Posterior cingulate gyrus (tissue), 11 donors: ENCODE measurements around the gene NINJ2.

Experiments
- DNase-seq, 10 donors: peaks; one replicate each; pipeline versions ENCODE4 v3.0.0 to v3.0.0-alpha.2; 2020 to 2021; ENCODE audit warnings: mixed read lengths in 3 of 10
- intact Hi-C: fragments of 100-400 bp; cut with DNase I; formaldehyde crosslinking; loops from one replicate; pipeline ENCODE4 v1.15.1; 2023

The NINJ2 gene

DNA sequence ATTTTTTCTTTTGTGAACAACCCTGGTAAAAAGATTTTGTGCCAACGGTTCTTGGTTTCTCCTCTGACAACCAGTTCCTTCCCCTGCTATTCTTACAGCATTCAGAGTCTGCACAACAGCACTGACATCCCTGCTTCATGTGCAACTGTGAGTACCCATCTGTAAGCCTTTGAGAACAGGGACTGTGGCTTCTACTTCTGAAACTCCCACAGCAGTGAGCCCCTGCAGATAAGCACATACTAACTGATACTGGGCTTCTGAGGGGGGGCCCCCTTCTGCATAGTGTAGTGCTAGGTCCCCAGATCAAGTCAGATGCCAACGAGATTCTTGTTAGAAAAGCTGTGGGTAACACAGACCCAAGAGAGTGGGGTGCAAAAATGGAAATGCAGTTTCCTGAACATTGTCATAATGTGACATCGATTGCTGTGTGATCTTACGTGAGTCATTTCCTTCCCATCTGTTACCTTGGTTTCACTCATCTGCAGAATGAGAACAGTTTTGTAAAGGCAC is 11.1 kb upstream of the NINJ2 start:
- intact Hi-C loops: no loop called here
- no peak for DNase-seq

DNA sequence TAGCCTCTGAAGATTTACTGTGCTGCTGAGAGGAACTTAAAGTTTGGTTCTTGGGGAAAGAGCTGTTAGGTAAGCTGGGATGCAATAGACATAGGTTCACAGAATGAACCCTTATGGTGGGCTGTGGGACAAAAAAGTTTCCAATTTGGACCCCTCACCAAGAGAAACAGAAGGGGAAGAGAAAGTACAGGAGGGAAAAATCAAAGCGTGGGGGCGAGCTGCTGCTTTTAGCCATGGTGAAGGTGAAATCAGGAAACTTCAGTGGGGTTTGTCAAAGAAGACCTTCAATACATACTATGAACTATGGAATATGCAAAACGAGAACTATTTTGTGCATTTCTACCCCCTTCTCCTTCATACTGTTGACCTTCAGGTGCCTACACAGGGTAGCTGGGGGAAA is 10.6 kb upstream of the NINJ2 start:
- intact Hi-C loops: no loop called here

DNA sequence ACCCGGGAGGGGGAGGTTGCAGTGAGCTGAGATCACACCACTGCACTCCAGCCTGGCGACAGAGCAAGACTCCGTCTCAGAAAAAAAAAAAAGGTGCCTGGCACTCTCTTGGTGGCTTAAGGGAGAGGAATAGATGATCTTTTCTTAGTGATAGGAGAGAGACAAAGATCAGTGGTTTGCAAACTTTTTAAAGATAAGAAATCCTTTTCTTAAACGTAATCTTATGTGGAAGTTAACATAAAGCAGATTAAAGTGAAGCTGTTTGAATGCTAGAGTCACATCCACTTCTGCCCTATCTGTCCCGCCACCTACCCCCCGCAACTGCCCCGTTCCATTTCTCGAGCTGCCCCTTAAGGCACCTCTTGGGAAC is 6.3 kb upstream of the NINJ2 start:
- no peak for DNase-seq
- intact Hi-C loops: no loop called here

More for the DNA sequence above, 10.6 kb upstream of the NINJ2 start:
- DNase-seq: no peak

DNA sequence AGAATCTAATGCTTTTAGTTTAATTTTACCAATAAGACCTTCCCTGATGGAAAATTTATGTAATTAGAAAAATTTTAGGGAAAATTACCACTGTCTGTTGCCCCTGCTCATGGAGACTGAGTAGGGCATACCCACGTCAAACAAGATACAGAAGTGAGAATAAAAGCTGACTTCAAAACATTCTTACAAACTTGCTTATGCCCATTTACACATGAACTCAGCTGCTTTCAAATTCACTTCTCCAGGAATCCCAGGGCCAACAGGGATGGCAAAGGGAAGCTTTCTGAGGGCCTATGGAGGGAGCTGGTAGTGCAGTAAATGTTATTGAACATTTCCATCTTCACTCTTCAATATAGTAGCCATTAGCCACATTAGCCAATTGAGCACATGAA is 4.8 kb upstream of the NINJ2 start:
- DNase-seq: no peak
- intact Hi-C loops: no loop called here

DNA sequence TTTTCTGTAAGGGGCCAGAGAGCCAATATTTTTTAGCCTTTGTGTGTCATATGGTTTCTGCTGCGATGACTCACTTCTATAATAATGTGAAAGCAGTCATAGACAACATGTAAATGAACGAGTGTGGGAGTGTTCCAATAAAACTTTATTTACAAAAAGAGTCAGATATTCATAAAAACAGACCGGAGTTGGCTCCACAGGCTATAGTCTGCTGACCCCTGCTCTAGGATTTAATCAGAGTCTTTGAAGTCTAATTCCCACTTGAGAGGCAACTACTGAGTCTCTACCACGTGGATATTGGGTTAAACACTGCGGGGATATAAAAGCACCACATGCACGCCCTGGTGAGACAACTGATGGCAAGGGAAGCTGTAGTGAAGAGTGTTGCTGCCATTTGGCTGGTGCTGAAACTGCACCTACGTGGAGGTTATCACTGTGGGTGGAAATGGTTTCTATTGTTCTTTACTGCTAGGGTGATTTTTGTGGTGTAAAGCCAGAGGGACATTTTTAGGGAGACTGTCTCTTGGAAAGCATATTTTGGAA is 3.6 kb upstream of the NINJ2 start:
- no peak for DNase-seq
- intact Hi-C loops: no loop called here

DNA sequence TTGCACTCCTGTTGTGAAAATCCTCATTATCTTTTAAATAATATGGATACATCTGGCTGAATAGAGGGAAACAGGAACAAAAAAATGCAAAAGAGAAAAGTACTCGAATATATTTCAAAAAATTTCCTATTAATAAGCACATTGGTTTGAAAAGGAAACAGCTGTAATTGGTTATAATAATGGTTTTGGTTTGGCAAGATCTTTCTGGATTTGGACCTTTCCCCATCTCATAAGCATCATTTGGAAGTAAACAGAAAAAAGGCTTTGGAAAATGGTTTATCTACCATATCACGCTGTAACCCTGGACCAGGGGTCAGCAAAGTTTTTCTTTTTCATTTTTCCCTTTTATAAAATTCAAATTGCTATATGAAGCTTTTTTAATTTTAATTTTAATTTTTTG is 2.8 kb upstream of the NINJ2 start:
- intact Hi-C loops: no loop called here
- no peak for DNase-seq

DNA sequence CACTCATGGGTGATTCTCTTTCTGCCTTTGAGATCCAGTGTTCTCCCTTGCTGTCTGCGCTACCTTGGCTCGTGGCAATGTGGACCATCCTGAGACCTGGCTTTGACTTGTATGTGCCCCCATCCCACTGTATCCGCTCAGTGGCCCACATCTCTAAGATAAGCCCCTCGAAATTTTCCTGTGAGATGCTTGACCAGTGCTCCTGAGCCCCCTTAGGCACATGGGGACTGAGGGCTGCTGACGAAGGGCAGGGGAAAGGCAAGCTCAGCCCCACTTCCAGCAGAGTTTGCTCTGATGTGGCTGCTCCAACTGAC is 1.5 kb upstream of the NINJ2 start:
- DNase-seq: no peak
- intact Hi-C loops: loop anchor here (5.0 kb wide), 1 partner anchor 33 kb away; no protein-coding TSS in a partner anchor

DNA sequence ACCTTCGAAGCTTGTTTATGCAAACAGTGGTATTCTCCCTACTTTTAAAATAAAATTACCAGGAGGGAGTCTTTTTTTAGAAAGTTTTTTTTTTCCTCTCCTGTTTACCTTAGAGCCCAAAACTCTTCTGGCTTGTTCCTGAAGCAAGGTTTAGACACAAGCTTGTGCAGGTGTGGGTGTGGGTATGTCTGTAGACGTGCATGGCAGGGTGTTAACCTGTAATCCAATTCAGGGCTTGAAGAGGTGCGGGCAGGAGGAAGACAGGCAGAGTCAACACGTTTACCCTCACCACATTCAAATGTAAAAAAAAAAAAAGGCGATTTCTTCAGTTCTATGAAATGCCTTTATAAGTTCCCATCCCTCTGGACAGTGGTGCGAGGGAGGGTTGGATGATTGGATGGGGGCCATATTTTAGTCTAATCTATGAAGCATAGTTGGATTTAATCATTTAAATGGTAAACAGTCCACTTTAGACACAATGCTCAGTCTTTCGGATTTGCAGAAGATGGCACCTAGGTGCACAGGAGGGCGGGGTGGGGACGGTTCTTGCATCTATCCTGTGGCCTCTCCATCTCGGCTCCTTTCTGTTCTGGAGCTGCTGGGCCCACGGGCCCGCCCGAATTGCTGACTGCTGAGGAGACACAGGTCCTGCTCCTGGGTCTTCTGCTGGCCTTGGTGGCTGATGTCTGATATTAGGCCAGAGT is 982 bp upstream of the NINJ2 start:
- no peak for DNase-seq
- intact Hi-C loops: loop anchor here (5.0 kb wide), 1 partner anchor 33 kb away; no protein-coding TSS in a partner anchor

DNA sequence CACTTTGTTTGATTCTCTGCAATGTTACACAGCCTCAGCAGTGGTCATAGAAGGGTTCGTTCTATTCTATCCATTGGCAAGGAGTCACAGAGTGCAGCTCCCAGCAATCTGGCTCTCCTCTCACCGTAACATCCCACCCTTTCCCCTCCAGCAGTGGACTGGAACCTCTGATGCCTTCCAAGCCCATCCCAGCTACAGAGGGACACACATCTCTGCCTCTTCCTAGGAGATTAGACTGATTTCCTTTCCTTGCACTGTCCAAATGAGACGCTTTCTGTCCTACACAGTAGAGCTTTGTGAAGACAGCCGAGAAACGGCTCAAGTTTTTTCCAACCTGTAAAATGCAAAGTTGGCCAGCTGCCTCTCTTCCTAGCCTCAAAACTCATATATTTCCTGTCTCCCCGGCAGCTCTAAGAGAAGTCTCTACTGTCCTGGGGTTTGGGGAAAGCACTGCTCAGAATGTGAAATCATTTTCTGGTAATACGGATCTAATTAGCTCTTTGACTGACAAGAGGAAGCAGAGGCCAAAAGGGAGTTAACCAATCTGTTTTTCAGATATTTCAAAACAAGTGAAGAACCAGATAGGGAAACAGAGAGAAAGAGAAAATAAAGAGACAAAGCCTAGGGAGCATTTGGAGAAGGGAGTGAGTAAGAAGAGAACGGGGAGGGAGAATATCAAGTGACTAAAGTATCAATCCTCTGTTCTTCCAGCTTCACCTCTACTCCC is 516 bp downstream of the NINJ2 start:
- DNase-seq: peak in 1 of 10 donors; percentile 23
- intact Hi-C loops: loop anchor here (1.0 to 5.0 kb wide), 2 partner anchors 35 to 89 kb away; no protein-coding TSS in a partner anchor

DNA sequence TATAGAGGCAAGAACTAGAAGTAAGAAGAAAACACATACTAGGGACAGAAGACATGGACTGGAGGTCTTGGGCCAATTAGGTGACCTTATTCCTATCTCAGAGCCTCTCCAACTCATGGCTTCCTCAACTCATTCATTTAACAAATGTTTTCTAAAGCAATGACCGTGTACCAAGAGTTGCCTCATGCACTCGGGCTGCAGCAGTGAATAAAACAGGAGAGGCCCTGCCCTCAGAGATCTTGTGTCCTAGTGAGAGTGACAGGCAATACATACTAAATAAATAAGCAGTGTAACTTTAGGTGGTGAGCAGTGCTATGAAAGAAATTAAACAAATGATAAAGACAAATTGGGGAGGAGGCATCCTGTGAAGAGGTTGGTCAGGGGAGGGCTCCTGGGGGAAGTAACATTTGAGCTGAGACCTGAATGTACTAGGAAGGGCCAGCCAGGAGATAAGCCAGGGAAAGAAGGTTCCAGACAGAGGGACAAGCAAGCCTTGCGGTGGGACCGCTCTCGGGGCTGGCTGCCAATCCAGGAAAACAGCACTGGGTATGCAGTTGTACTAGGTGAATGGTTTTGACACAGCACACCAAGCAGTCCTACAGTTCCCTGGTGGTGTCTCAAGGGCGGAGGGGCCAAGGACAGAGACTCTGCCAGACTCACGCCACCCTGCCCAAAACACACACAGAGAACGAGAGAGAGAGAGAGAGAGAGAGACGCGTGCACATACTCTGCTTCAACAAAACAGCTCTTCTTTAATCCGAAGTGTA is 1.3 kb downstream of the NINJ2 start:
- intact Hi-C loops: loop anchor here (5.0 kb wide), 1 partner anchor 35 kb away; no protein-coding TSS in a partner anchor
- peak in 3 of 10 donors; percentile 53 to 89 (median 59) for DNase-seq

DNA sequence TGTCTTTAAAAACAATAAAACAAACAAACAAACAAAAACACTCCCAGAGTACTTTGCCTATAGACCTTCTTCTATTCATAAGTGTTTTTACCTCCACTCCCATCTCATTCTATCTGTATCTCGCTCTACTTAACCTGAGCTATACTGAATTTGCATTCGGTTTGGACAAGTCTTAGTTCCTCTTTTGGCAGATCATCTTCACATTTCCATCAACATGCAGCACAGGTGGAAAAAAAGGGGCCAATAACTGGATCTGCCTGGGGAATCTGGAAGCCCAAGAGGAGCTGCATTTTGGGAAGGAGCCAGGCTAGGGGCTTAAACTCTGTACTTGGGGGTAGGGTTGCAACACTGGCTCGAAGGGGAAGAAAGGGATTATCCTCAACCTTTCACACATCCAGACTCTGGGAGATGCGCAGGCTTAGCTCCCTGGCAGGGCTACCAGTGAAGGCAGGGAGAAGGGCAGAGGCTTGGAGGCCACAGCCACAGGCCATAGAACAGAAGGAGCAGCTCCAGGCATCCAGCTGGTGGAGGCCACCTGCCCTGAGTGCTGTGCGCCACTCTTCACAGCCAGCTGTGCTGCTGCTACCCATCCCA is 4.1 kb downstream of the NINJ2 start:
- intact Hi-C loops: no loop called here
- no peak for DNase-seq

DNA sequence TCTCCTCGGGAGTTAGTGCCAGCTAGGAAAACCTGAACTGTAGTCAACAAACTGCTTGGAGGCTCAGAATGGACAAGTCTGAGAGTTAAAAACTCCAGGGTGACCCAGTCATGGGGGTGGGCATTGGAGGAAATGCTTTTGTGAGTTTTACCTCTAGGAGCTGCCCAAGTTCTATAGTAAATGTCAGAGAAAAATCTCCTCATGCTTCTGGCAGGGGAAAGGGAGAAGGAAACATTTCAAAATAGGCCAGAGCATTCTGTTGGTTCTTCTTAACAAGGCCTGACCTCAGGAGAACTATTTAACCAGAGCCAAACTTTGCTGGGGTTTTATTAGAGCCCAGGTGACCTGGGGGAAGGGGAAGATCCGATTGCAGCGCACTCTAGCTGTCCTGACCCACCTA is 12.3 kb downstream of the NINJ2 start:
- intact Hi-C loops: no loop called here
- no peak for DNase-seq

DNA sequence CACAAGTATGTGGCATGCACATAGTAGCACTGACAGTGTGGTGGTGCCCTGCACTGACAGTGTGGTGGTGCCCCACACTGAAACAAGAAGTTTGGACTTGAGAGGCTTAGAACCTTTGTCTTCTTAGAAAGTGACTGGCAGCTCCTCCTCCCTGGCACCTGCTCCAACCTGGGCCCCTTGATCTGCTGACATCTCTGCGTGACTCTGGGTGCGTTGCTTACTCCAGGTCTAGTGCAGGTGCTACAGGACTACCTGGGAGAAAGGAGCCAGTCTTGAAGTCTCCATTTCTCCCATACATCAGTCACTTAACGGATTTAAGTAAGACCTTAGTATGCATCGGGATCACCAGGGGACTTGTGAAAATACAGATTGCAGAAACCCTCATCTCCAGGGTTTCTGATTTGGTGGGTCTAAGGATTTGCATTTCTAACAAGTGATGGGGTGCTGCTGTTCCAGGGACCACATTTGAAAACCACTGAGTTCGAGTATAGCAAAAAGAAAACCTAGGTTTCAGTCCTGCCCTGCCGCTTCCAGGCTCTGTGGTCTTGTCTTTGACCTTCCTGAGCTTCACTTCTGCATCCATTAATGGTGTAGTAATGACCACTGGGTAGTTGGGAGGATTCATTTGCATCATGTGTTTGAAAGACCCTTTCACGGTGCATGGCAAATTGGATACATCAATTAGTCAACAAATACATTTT is 15.7 kb downstream of the NINJ2 start:
- DNase-seq: no peak
- intact Hi-C loops: loop anchor here (10.0 kb wide), 1 partner anchor 73 kb away; no protein-coding TSS in a partner anchor

DNA sequence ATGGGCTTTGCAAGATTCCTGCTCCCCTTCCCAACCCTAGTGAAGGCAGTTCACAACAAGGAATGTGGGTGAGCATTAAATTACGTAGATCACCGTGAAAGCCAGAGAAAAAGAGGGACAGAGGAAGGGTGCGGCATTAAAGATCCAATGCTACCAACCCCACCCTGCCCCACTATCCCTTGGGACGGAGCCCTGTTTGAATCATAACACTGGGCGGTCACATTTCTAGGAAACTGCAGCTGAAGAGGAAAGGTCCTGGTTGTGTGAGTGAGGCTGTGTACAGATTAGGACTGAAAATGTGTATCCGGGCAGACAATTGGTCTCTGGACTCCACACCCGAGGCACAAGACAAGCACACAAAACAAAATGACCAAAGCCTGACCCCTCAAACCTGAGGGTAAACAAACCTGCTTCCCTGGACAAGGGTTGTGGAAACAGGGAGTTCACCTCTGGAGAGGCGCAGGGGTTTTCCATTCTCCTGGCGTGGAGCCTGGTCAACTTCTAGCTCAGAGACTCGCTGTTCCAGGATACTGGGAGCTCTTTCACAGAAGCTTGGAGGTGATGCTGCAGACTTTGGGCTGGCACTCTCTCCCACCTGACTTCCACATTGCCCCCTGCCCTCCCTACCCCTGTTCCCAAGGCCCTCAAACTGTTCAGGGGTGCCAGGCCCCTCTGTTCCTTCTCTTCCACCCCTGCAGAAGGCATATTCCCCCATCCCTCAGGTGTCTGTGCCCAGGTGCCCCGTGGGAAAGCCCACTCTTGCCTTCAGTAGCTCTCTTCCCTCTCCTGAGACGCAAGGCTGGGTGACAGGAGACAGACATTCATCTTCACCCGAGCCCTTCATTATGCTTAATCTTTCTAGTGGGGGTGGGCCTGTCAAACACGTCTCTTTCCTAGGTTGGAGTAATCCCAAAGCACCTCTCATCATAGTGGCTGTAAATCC is 16.5 kb downstream of the NINJ2 start:
- intact Hi-C loops: loop anchor here (10.0 kb wide), 1 partner anchor 72 kb away; no protein-coding TSS in a partner anchor
- no peak for DNase-seq

DNA sequence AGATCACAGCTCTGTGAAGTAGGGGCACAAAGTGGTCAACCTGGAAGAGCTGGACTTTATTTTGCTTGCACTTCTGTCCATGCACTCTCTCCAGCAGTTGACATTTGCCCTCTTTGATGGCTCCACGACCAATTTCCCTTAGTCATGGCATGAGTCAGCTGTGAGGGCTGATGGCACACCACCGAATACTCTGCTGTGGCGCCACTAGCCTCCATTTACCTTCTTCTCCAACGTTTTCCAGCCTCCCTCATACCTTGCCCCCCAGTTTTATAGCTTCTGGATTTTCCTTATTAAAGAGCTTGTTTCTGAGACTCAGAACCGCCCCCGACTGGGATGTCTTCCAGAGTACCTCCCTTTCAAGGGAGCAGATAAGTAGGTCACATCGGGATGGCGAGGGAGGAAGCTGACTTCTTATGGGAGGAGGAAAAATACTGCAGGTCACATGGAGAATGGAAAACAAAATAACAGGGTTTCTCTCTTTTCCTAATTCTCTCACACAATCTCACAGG is 17.6 kb downstream of the NINJ2 start:
- intact Hi-C loops: loop anchor here (10.0 kb wide), 1 partner anchor 71 kb away; no protein-coding TSS in a partner anchor
- peak in 6 of 10 donors; percentile 31 to 88 (median 43) for DNase-seq

DNA sequence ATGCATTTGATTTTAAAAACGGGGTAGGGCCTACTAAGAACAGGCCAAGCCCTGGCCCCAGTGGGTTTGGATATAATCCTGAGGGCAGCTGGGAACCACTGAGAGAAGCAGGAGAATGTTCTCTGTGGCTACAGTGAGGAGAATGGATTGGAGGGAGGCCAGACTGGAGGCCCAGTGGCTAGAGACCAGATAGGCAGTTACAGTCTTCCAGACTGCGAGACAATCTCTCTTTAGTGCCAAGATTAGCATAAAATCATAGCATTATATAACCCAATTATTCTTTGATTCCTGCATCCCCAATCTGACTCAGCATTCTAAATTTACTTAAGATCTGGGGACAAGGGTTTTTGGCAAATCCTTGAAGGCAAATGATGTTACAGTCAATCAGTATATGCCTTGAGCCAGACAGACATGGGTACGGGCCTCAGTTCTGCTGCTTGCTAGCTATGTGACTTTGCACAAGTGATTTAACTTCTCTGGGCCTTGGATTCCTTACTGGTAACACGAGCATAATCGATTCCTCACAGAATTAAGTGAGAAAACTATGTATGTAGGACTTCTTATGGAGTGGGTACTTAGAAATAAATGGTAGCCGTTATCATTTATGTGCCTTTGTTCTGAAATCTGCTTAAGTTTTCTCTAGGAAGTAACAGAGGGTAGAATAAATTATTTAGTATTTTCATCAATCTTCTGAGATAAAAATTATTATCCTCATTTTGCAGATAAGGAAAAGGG is 18.3 kb downstream of the NINJ2 start:
- intact Hi-C loops: loop anchor here (5.0 to 10.0 kb wide), 2 partner anchors 70 to 107 kb away; partner anchors contain the start of gene WNK1
- no peak for DNase-seq

DNA sequence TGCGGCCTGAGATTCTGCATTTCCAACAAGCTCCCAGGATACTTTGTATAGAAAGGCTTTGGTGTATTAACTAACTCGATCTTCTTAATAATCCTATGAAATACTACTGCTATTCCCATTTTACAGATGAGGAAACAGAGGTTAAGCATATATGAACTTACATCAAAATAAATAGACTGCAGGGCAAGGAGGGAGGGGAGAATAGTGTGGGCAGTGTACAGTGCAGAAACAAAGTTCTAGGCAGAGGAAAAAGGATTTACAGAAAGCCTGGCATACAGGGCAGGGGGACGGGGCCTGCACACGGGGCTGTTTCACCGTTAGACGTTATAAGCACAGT is 19.0 kb downstream of the NINJ2 start:
- intact Hi-C loops: loop anchor here (5.0 to 10.0 kb wide), 2 partner anchors 69 to 108 kb away; partner anchors contain the start of gene WNK1

More for the DNA sequence above, 19.0 kb downstream of the NINJ2 start:
- no peak for DNase-seq
